ENCODE data around the gene DNAJC2. TPM values are rescaled to one million over a fixed set of nuclear protein-coding genes. Genes with fewer than 3 reads are reported as not detected.
A peak's percentile ranks its signal among the peaks of the same experiment; 100 is the strongest.

DNAJC2 gene
- total and polyA plus RNA-seq, 12 donors = 5.5 to 58.0 (median 20.9) TPM

- peaks cover 0 to 8% of the 10 kb centered on the region in 2 donors for H3K36me3 ChIP-seq (replicated peaks in 1 of 2)
- no peak for DNase-seq
These were observed 29.5 kb upstream of the DNAJC2 start for GRCh38 chr7:103373866-103374643.

GRCh38 chr7:103369432-103369831, 24.9 kb upstream of the DNAJC2 start:
- Histone ChIP-seq H3K27me3 (no peaks in the 10 kb centered on the region), H3K4me1 (replicated peaks in 1 of 2) (no peaks in the 10 kb centered on the region), H3K9me3 (replicated peaks in 1 of 3) (no peaks in the 10 kb centered on the region), H3K36me3 (replicated peaks in 1 of 2) (peaks cover 0 to 55% of the 10 kb centered on the region in 2 donors), H3K27ac (no peak overlapping the region), H3K4me3 (no peak overlapping the region)
- TF ChIP-seq CTCF (IDR thresholded peaks at IDR 0.05) (no peak), POLR2A (IDR thresholded peaks at IDR 0.05) (no peak)
- 93 to 96% (median 94%) methylated on average over 5 of the region's 5 CpGs for WGBS, 4 donors
- intact Hi-C loops (cut with DNase I) = loop anchor here in 1 of 2 donors (5.0 kb wide), 1 partner anchor 62 kb away; no protein-coding TSS in a partner anchor
- DNase-seq = no peak

More at GRCh38 chr7:103373866-103374643, 29.5 kb upstream of the DNAJC2 start:
- H3K9me3 ChIP-seq (replicated peaks in 1 of 3) = no peaks in the 10 kb centered on the region
- TF ChIP-seq CTCF (IDR thresholded peaks at IDR 0.05) (no peak), POLR2A (IDR thresholded peaks at IDR 0.05) (no peak)
- H3K27me3 ChIP-seq = no peaks in the 10 kb centered on the region
- intact Hi-C loops (cut with DNase I) = no loop called here
- no peak overlapping the region for H3K27ac ChIP-seq
- 54 to 60% (median 59%) methylated on average over 6 of the region's 6 CpGs for WGBS, 4 donors
- no peaks in the 10 kb centered on the region for H3K4me1 ChIP-seq (replicated peaks in 1 of 2)
- H3K4me3 ChIP-seq = no peak overlapping the region

GRCh38 chr7:103349805-103350204, 5.2 kb upstream of the DNAJC2 start:
- Histone ChIP-seq H3K27me3 (no peaks in the 10 kb centered on the region), H3K4me3 (peak overlapping the region in 1 of 4 donors; percentile 2), H3K36me3 (replicated peaks in 1 of 2) (peaks cover 0 to 19% of the 10 kb centered on the region in 2 donors), H3K27ac (no peak overlapping the region), H3K4me1 (replicated peaks in 1 of 2) (peaks cover 8 to 44% of the 10 kb centered on the region in 2 donors), H3K9me3 (replicated peaks in 1 of 3) (no peaks in the 10 kb centered on the region)
- DNase-seq = no peak
- WGBS, 4 donors = 27 to 45% (median 45%) methylated on average over 1 of the region's 1 CpG
- intact Hi-C loops (cut with DNase I) = no loop called here
- TF ChIP-seq POLR2A (IDR thresholded peaks at IDR 0.05) = no peak
- TF ChIP-seq CTCF (IDR thresholded peaks at IDR 0.05) = no peak

- 19 to 28% (median 27%) methylated on average over 2 of the region's 2 CpGs for WGBS, 4 donors
- DNase-seq = no peak
- H3K27me3 ChIP-seq = no peaks in the 10 kb centered on the region
- peak overlapping the region in 1 of 4 donors; percentile 75 for H3K4me3 ChIP-seq
- intact Hi-C loops (cut with DNase I) = no loop called here
- H3K27ac ChIP-seq = no peak overlapping the region
- no peak for TF ChIP-seq CTCF (IDR thresholded peaks at IDR 0.05)
- no peak for TF ChIP-seq POLR2A (IDR thresholded peaks at IDR 0.05)
- H3K36me3 ChIP-seq (replicated peaks in 1 of 2) = peaks cover 0 to 13% of the 10 kb centered on the region in 2 donors
- no peaks in the 10 kb centered on the region for H3K9me3 ChIP-seq (replicated peaks in 1 of 3)
- peaks cover 8 to 45% of the 10 kb centered on the region in 2 donors for H3K4me1 ChIP-seq (replicated peaks in 1 of 2)
These were observed 4.4 kb upstream of the DNAJC2 start for GRCh38 chr7:103348959-103349358.

Data from adrenal gland (tissue), 12 donors.